ENCODE data around the gene KLC4. TPM values are rescaled to one million over a fixed set of nuclear protein-coding genes. Genes with fewer than 3 reads are reported as not detected.

Gene KLC4
- total and polyA plus RNA-seq, 9 donors: 19.4 to 36.3 (median 26.0) TPM

GRCh38 chr6:43050981-43051380 is 8.4 kb upstream of the KLC4 start:
- Histone ChIP-seq H3K4me1 (ENCODE audit: control insufficient read depth, insufficient read depth, low read length) (peaks cover 33% of the 10 kb centered on the region), H3K27me3 (ENCODE audit: control insufficient read depth, insufficient read depth, low read length) (no peaks in the 10 kb centered on the region), H3K9me3 (replicated peaks; ENCODE audit: control insufficient read depth, low read depth, low read length) (no peaks in the 10 kb centered on the region), H3K4me3 (ENCODE audit: low read length) (no peak overlapping the region), H3K36me3 (ENCODE audit: control insufficient read depth, insufficient read depth, low read length) (peaks cover 80% of the 10 kb centered on the region), H3K27ac (ENCODE audit: low read length) (no peak overlapping the region)
- WGBS (ENCODE audit: insufficient coverage): 96% methylated on average over 16 of the region's 17 CpGs
- no peak for DNase-seq

GRCh38 chr6:43052225-43052841 is 7.1 kb upstream of the KLC4 start:
- WGBS (ENCODE audit: insufficient coverage): 86% methylated on average over 17 of the region's 19 CpGs
- Histone ChIP-seq H3K9me3 (replicated peaks; ENCODE audit: control insufficient read depth, low read depth, low read length) (no peaks in the 10 kb centered on the region), H3K4me1 (ENCODE audit: control insufficient read depth, insufficient read depth, low read length) (peaks cover 33% of the 10 kb centered on the region), H3K36me3 (ENCODE audit: control insufficient read depth, insufficient read depth, low read length) (peaks cover 76% of the 10 kb centered on the region), H3K4me3 (ENCODE audit: low read length) (peak overlapping the region; percentile 85), H3K27me3 (ENCODE audit: control insufficient read depth, insufficient read depth, low read length) (no peaks in the 10 kb centered on the region), H3K27ac (ENCODE audit: low read length) (peak overlapping the region; percentile 97)
- DNase-seq: no peak

GRCh38 chr6:43052842-43053544 is 6.4 kb upstream of the KLC4 start:
- peak overlapping the region; percentile 97 for H3K27ac ChIP-seq (ENCODE audit: low read length)

GRCh38 chr6:43053545-43054205 is 5.8 kb upstream of the KLC4 start, which contains the start of gene CUL7:
Gene CUL7 (minus strand): TSS chr6:43053851. CDS start chr6:43052788, 1,063 bp downstream.
- H3K36me3 ChIP-seq (ENCODE audit: control insufficient read depth, insufficient read depth, low read length): peaks cover 68% of the 10 kb centered on the region
- peak within 1 kb of the TSS; percentile 97 for H3K27ac ChIP-seq (ENCODE audit: low read length)
- H3K27me3 ChIP-seq (ENCODE audit: control insufficient read depth, insufficient read depth, low read length): no peaks in the 10 kb centered on the region
- H3K4me3 ChIP-seq (ENCODE audit: low read length): peak within 1 kb of the TSS; percentile 85
- H3K4me1 ChIP-seq (ENCODE audit: control insufficient read depth, insufficient read depth, low read length): peaks cover 41% of the 10 kb centered on the region
- DNase-seq: peak; percentile 99
- no peaks in the 10 kb centered on the region for H3K9me3 ChIP-seq (replicated peaks; ENCODE audit: control insufficient read depth, low read depth, low read length)
- under 1% methylated on average over 39 of the region's 45 CpGs for WGBS (ENCODE audit: insufficient coverage)

More at GRCh38 chr6:43052842-43053544, 6.4 kb upstream of the KLC4 start:
- no peaks in the 10 kb centered on the region for H3K27me3 ChIP-seq (ENCODE audit: control insufficient read depth, insufficient read depth, low read length)
- peaks cover 74% of the 10 kb centered on the region for H3K36me3 ChIP-seq (ENCODE audit: control insufficient read depth, insufficient read depth, low read length)
- WGBS (ENCODE audit: insufficient coverage): 8% methylated on average over 22 of the region's 22 CpGs
- DNase-seq: peak; percentile 58
- no peaks in the 10 kb centered on the region for H3K9me3 ChIP-seq (replicated peaks; ENCODE audit: control insufficient read depth, low read depth, low read length)
- peak overlapping the region; percentile 85 for H3K4me3 ChIP-seq (ENCODE audit: low read length)
- peaks cover 34% of the 10 kb centered on the region for H3K4me1 ChIP-seq (ENCODE audit: control insufficient read depth, insufficient read depth, low read length)

- H3K4me3 ChIP-seq (ENCODE audit: low read length): peak overlapping the region; percentile 85
- peaks cover 62% of the 10 kb centered on the region for H3K36me3 ChIP-seq (ENCODE audit: control insufficient read depth, insufficient read depth, low read length)
- DNase-seq: peak; percentile 47
- H3K9me3 ChIP-seq (replicated peaks; ENCODE audit: control insufficient read depth, low read depth, low read length): no peaks in the 10 kb centered on the region
- H3K27me3 ChIP-seq (ENCODE audit: control insufficient read depth, insufficient read depth, low read length): no peaks in the 10 kb centered on the region
- peaks cover 41% of the 10 kb centered on the region for H3K4me1 ChIP-seq (ENCODE audit: control insufficient read depth, insufficient read depth, low read length)
- WGBS (ENCODE audit: insufficient coverage): 77% methylated on average over 14 of the region's 17 CpGs
- H3K27ac ChIP-seq (ENCODE audit: low read length): peak overlapping the region; percentile 97
These were observed 5.1 kb upstream of the KLC4 start for GRCh38 chr6:43054206-43054943.

GRCh38 chr6:43055966-43056365 is 3.5 kb upstream of the KLC4 start:
- Histone ChIP-seq H3K4me3 (ENCODE audit: low read length) (no peak overlapping the region), H3K36me3 (ENCODE audit: control insufficient read depth, insufficient read depth, low read length) (peaks cover 46% of the 10 kb centered on the region), H3K4me1 (ENCODE audit: control insufficient read depth, insufficient read depth, low read length) (peaks cover 43% of the 10 kb centered on the region), H3K27ac (ENCODE audit: low read length) (no peak overlapping the region), H3K9me3 (replicated peaks; ENCODE audit: control insufficient read depth, low read depth, low read length) (no peaks in the 10 kb centered on the region), H3K27me3 (ENCODE audit: control insufficient read depth, insufficient read depth, low read length) (no peaks in the 10 kb centered on the region)
- DNase-seq: no peak
- WGBS (ENCODE audit: insufficient coverage): 92% methylated on average over 4 of the region's 8 CpGs

- no peak for DNase-seq
- H3K27ac ChIP-seq (ENCODE audit: low read length): no peak overlapping the region
- H3K36me3 ChIP-seq (ENCODE audit: control insufficient read depth, insufficient read depth, low read length): peaks cover 44% of the 10 kb centered on the region
- WGBS (ENCODE audit: insufficient coverage): no CpG with 5 or more reads among the region's 1 CpG
- no peaks in the 10 kb centered on the region for H3K27me3 ChIP-seq (ENCODE audit: control insufficient read depth, insufficient read depth, low read length)
- H3K4me3 ChIP-seq (ENCODE audit: low read length): peak overlapping the region; percentile 79
- peaks cover 22% of the 10 kb centered on the region for H3K4me1 ChIP-seq (ENCODE audit: control insufficient read depth, insufficient read depth, low read length)
- no peaks in the 10 kb centered on the region for H3K9me3 ChIP-seq (replicated peaks; ENCODE audit: control insufficient read depth, low read depth, low read length)
These were observed 900 bp upstream of the KLC4 start for GRCh38 chr6:43058531-43058930.

- Histone ChIP-seq H3K36me3 (ENCODE audit: control insufficient read depth, insufficient read depth, low read length) (peaks cover 50% of the 10 kb centered on the region), H3K4me1 (ENCODE audit: control insufficient read depth, insufficient read depth, low read length) (peaks cover 15% of the 10 kb centered on the region)
- 21% methylated on average over 9 of the region's 15 CpGs for WGBS (ENCODE audit: insufficient coverage)
These were observed 763 bp downstream of the KLC4 start for GRCh38 chr6:43060034-43060754.

GRCh38 chr6:43060755-43061633 is 1.6 kb downstream of the KLC4 start:
- H3K27ac ChIP-seq (ENCODE audit: low read length): no peak overlapping the region
- no peaks in the 10 kb centered on the region for H3K9me3 ChIP-seq (replicated peaks; ENCODE audit: control insufficient read depth, low read depth, low read length)
- peaks cover 15% of the 10 kb centered on the region for H3K4me1 ChIP-seq (ENCODE audit: control insufficient read depth, insufficient read depth, low read length)
- no peak overlapping the region for H3K4me3 ChIP-seq (ENCODE audit: low read length)
- H3K27me3 ChIP-seq (ENCODE audit: control insufficient read depth, insufficient read depth, low read length): no peaks in the 10 kb centered on the region
- DNase-seq: no peak
- peaks cover 50% of the 10 kb centered on the region for H3K36me3 ChIP-seq (ENCODE audit: control insufficient read depth, insufficient read depth, low read length)
- 82% methylated on average over 12 of the region's 12 CpGs for WGBS (ENCODE audit: insufficient coverage)

More at GRCh38 chr6:43060034-43060754, 763 bp downstream of the KLC4 start:
- peak overlapping the region; percentile 79 for H3K4me3 ChIP-seq (ENCODE audit: low read length)
- no peaks in the 10 kb centered on the region for H3K27me3 ChIP-seq (ENCODE audit: control insufficient read depth, insufficient read depth, low read length)
- no peak for DNase-seq
- H3K27ac ChIP-seq (ENCODE audit: low read length): peak overlapping the region; percentile 84
- no peaks in the 10 kb centered on the region for H3K9me3 ChIP-seq (replicated peaks; ENCODE audit: control insufficient read depth, low read depth, low read length)

All from muscle of leg (tissue), 11 donors.